ENCODE data around the gene TNXB. TPM values are rescaled to one million over a fixed set of nuclear protein-coding genes. Genes with fewer than 3 reads are reported as not detected.
A peak's percentile ranks its signal among the peaks of the same experiment; 100 is the strongest.

Gene TNXB
- total and polyA plus RNA-seq, 9 of the 15 experiments (the other 6 are each of a cell fraction or from before 2014, with no cell fraction given) = 0.14 to 28.1 (median 12.4) TPM

GRCh38 chr6:32047855-32048766 is 61.0 kb downstream of the TNXB start (continued):
- TF ChIP-seq BCOR (IDR thresholded peaks at IDR 0.05) (0 out of 2 replicates have a peak, but pooled peaks have one; percentile 14), TEAD4 (IDR thresholded peaks at IDR 0.05; ENCODE audit: low read length) (peak; percentile 54), TEAD4 (CRISPR knock-in tag; IDR thresholded peaks at IDR 0.05; ENCODE audit: borderline replicate concordance) (no peak), CSDE1 (IDR thresholded peaks at IDR 0.05) (no peak), NUFIP1 (IDR thresholded peaks at IDR 0.05; ENCODE audit: partially characterized antibody) (no peak), BRD9 (IDR thresholded peaks at IDR 0.05; ENCODE audit: low read depth, partially characterized antibody) (no peak), HDAC8 (tag; IDR thresholded peaks at IDR 0.05) (0 out of 2 replicates have a peak, but pooled peaks have one; percentile 22), EP300 (IDR thresholded peaks at IDR 0.05; ENCODE audit: low read length) (no peak), DPF2 (IDR thresholded peaks at IDR 0.05) (0 out of 2 replicates have a peak, but pooled peaks have one; percentile 10), GTF3C2 (IDR thresholded peaks at IDR 0.05; ENCODE audit: borderline replicate concordance, extremely low read depth, insufficient read length) (no peak), ZNF589 (CRISPR knock-in tag; IDR thresholded peaks at IDR 0.05; ENCODE audit: low read depth) (no peak), PHF21A (IDR thresholded peaks at IDR 0.05; ENCODE audit: borderline replicate concordance, low read depth) (no peak), SIRT6 (IDR thresholded peaks at IDR 0.05; ENCODE audit: low read depth, low read length) (no peak), KAT8 (IDR thresholded peaks at IDR 0.05; ENCODE audit: low read depth) (no peak), RUNX1 (IDR thresholded peaks at IDR 0.05; ENCODE audit: low read depth) (0 out of 2 replicates have a peak, but pooled peaks have one; percentile 16), CREBBP (IDR thresholded peaks at IDR 0.05; ENCODE audit: low read depth, low read length) (no peak), CAMTA2 (CRISPR knock-in tag; conservative IDR thresholded peaks at IDR 0.05) (no peak), ZNF384 (IDR thresholded peaks at IDR 0.05; ENCODE audit: low read depth, low read length) (no peak), ZNF12 (CRISPR knock-in tag; IDR thresholded peaks at IDR 0.05) (0 out of 2 replicates have a peak, but pooled peaks have one; percentile 0)
- TF ChIP-seq, protein P1, sequence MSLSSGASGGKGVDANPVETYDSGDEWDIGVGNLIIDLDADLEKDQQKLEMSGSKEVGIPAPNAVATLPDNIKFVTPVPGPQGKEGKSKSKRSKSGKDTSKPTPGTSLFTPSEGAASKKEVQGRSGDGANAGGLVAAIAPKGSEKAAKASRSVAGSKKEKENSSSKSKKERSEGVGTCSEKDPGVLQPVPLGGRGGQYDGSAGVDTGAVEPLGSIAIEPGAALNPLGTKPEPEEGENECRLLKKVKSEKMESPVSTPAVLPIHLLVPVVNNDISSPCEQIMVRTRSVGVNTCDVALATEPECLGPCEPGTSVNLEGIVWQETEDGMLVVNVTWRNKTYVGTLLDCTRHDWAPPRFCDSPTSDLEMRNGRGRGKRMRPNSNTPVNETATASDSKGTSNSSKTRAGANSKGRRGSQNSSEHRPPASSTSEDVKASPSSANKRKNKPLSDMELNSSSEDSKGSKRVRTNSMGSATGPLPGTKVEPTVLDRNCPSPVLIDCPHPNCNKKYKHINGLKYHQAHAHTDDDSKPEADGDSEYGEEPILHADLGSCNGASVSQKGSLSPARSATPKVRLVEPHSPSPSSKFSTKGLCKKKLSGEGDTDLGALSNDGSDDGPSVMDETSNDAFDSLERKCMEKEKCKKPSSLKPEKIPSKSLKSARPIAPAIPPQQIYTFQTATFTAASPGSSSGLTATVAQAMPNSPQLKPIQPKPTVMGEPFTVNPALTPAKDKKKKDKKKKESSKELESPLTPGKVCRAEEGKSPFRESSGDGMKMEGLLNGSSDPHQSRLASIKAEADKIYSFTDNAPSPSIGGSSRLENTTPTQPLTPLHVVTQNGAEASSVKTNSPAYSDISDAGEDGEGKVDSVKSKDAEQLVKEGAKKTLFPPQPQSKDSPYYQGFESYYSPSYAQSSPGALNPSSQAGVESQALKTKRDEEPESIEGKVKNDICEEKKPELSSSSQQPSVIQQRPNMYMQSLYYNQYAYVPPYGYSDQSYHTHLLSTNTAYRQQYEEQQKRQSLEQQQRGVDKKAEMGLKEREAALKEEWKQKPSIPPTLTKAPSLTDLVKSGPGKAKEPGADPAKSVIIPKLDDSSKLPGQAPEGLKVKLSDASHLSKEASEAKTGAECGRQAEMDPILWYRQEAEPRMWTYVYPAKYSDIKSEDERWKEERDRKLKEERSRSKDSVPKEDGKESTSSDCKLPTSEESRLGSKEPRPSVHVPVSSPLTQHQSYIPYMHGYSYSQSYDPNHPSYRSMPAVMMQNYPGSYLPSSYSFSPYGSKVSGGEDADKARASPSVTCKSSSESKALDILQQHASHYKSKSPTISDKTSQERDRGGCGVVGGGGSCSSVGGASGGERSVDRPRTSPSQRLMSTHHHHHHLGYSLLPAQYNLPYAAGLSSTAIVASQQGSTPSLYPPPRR (CRISPR knock-in tag; IDR thresholded peaks at IDR 0.05; ENCODE audit: borderline replicate concordance) = no peak
- TF ChIP-seq, protein P2, sequence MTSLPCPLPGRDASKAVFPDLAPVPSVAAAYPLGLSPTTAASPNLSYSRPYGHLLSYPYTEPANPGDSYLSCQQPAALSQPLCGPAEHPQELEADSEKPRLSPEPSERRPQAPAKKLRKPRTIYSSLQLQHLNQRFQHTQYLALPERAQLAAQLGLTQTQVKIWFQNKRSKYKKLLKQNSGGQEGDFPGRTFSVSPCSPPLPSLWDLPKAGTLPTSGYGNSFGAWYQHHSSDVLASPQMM (CRISPR knock-in tag; IDR thresholded peaks at IDR 0.05) = no peak

Measured in K562 (cell line).